Activated T-cell treated with anti-CD3 and anti-CD28 coated beads for 4 hours (primary cell): ENCODE data around the gene TLCD3A.
"Not testable (repeated sequence)": the region's sequence is repeated elsewhere in the genome, so short reads cannot be mapped to it uniquely, and the experiment has no call there.

Experiments used
- DNase-seq: peaks from one replicate; pipeline ENCODE4 v3.0.0-alpha.2; 2020

Gene TLCD3A

DNA sequence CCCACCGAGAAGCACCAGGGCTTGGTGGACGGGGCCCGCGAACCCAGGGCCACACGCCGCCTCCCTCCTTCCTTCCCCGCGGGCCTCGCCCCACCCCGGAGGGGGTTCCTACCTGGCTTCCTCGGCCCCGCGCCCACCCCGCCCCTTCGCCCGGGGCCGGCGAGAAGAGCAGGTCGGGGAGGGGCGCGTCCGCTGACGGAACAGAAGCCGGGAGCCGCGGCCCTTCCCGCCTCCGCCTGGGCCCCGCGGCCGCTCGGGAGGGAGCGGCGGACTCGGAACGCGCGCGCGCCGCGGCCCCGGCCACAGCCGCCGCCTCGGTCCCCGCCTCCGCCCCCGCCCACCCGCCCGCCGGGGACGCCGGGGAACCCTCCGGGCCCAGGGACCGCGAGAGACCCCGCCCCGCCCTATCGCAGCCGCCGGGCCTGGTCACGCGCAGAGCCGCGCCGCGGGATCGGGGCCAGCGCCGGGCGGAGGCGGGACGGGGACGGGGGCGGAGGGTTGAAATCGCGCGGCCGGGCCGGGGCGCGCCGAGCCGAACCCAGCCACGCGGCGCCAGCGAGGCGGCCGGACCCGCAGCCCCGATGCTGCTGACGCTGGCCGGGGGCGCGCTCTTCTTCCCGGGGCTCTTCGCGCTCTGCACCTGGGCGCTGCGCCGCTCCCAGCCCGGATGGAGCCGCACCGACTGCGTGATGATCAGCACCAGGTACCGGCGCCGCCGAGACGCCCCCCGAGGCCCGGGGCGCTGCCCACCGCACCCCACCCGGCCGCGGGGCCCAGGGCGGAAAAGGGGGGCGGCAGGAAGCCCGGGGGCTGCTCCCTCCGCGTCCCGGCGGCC is at the start of gene TLCD3A:
TSS of gene TLCD3A (plus strand) at position 530 of the 835 bp plus-strand sequence. CDS start at position 582, 52 bp downstream.
- DNase-seq, result peak; percentile 19

DNA sequence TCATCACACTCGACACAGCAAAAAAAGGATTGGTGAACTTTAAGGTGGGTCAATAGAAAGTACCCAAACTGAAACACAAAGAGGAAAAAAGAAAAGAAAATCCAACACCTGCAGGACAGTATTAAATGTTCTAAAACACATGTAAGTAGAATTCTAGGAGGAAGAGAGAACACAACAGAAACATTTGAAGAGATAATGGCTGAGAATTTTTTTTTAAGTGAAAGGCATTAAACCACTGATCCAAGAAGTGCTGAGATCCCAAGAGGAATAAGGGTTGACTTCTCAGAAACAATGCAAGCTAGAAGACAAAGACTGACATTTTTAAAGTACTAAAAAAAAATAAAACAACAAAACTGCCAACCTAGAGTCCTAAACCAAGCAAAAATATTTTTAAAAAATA is 49.4 kb upstream of the TLCD3A start:
- DNase-seq, result no peak

DNA sequence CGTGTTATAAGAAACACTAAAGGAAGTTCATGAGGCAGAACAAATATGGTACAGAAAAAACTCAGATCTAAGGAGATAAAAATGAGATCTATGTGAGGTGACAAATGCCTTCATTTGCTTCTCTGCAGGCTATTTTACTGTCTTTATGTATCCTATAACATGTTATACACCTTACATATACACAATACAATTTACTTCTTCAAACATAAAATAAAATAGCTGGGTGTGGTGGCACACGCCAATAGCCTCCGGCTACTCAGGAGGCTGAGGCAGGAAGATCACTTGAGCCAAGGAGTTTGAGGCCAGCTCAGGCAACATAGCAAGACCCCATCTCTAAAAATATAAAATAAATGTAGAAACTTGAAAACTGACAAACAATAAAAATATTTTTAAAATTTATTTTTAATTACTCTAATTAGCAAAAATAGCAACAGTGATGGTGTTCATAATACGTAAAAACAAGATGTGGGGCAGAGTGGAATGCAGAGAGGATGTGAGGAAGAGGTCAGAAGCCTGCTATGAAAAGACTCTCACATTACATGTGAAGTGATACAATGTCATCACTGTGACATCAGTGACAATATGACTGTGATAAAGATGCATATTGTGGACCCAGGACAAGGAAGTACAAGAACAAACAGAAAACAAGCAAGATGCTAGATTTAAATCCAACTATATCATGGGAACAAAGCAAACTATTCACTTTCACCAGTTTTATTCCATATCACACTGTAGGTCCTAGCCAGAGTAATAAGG is 48.7 kb upstream of the TLCD3A start:
- no peak for DNase-seq

DNA sequence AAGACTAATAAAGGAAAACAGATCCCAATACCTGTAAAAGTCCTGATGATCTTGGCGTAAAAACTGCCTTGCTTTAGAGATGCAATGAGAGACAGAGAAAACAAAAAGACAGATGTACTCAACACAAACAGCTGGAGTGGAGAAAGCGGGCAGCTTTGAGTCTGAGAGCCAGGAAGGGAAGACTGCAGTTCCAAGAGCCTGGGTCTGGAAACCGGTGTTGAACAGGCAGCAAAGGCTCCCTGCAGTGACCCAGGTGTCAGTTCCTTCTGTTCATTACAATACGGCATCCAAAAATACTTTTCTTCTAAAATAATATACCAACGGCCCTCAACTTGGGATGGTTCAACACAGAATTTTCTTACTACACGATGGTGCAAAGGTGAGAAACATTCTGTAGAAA is 47.4 kb upstream of the TLCD3A start:
- DNase-seq, result no peak

DNA sequence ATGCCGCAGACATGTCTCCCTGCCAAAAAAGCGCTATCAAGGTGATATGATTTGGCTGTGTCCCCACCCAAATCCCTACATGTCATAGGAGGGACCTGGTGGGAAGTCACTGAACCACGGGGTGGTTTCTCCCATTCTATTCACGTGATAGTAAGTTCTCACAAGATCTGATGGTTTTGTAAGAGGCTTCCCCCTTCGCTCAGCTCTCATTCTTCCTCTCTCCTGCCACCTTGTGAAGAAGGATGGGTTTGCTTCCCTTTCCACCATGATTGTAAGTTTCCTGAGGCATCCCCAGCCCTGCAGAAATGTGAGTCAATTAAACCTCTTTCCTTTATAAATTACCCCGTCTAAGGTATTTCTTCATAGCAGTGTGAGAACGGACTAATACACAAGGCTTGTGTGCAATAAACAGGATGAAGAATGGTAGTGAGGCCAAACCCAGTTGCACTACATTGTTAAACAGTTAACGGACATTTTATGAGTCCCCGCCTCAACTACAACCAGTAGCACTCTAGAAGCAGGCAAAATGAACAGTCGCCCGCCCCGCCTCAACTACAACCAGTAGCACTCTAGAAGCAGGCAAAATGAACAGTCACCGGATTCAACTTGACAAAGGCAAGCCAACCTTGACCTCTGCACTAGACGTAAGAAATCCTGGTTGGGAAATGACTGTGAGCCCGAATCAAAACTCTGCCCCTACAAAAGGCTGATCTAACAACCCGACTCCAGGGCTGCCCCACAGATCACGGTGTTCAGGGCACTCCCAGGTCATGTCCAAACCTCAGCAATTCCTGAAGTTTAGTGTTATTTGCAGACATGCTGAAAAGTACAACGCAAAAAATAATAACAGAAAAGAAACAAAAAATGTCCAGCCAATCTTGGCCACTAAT is 44.1 kb upstream of the TLCD3A start:
- DNase-seq, result no peak

DNA sequence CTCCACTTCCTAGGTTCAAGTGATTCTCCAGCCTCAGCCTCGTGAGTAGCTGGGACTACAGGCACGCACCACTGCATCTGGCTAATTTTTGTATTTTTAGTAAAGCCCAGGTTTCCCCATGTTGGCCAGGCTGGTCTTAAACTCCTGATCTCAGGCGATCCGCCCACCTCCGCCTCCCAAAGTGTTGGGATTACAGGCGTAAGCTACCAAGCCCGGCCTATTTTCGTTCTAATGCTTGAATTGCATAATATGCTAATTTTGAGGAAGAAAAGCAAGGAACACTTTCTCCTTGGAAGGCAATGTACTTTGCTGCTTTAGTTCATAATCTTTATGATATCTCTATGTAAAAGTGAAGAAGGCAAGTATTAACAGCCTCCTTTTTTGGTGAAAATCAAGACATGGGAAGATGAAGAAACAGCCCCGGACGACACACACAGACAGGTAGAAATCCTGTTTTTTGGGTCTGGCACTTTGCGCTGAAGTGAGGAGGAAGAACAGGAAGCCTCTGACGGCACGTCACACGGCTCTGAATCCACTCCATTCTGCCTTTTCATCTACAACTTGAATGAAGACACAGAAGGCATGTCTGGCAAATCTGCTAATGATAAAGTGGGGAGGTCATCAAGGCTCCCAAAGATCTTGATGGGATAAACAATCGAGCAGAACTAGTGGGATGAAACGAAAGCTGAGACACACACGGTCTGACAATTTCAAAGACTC is 42.7 kb upstream of the TLCD3A start:
- DNase-seq, result no peak

DNA sequence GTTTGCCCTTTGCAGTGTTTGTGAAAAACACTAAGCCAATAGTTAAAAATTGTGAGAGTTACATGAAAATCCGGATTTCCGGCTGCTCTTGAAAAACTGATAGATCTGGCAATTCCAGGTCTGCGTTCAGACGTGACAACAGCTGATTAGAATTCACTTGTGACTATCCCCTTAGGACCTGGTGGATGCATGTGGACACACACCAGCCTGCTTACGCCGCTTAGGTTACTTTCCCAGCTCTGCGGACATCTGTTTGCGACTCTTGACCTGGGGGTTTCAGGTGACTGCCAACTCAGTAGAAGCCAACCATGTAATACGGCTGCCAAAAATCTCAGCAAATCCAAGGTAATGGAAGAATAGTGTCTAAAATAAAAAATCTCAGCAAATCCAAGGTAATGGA is 42.0 kb upstream of the TLCD3A start:
- DNase-seq, result no peak

DNA sequence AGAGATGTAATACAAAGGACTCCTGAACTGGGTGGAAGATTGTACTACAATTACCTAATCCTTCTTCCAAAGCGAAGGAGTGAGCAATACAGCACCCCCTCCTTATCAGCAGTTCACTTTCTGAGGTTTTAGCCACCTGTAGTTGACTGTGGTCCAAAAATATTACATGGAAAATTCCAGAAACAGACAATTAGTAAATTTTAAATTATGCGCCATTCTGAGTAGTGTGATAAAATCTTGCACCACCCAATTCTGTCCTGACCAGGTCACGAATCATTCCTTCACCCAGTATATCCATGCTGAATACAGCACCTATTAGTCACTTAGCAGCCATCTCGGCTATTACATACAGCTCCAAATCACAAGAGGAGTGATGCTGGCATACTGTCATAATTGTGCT is 41.0 kb upstream of the TLCD3A start:
- DNase-seq, result no peak

DNA sequence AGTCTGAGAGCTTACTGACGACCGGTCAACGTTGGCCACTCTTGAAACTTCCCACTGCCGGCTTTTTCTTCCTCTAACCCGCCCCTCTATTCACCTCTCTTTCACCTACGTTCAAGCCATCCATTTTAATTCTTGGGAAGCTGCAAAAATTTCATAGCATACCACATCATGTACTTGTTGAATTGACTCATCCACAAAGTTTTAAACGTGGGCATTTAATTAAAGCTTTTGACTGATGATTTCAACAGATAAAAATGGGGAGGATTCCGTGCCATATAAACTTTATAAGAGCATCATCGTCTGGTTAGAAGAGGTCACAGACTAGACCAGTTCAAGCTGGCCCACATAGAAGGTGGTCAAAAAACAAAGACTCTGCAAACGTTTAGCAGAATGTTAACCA is 40.3 kb upstream of the TLCD3A start:
- no peak for DNase-seq

DNA sequence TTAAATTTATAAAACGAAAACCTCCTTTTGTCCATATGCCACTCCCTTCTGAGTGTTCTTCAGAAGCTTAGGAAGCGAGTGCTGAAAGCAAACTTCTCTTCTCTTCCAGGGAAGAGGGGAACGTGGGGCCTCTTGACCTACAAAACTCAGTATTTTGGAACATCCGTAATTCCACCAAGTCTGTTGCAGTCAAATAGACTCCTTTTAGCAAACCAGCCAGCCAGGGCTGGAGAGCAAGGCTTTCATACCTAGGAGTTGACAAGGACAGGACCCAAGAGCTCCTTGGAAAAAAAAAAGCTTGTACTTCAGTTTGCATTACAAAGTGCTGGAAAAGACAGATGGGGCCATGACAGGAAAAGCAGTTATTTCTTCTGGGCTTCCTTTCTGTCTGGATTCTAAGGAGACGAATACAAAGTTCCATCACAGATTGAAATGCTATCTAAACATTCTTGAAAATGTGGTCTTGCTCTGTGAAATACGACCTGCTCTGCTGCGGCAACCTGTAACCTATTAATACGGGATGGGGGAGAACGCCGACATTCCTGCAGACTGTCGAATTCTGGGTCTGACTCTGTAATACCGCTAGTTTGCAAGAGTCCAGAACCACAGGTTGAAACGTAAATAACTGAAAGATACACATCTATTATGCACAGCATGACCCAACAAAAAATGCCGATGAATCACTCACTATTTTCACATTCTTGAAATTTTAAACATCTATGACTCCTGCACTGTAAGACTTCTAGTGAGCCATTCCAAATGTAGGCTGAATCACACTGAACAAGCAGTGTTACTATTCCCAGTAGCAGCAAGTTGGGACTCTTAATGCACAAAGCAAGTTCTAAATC is 38.4 kb upstream of the TLCD3A start:
- no peak for DNase-seq

DNA sequence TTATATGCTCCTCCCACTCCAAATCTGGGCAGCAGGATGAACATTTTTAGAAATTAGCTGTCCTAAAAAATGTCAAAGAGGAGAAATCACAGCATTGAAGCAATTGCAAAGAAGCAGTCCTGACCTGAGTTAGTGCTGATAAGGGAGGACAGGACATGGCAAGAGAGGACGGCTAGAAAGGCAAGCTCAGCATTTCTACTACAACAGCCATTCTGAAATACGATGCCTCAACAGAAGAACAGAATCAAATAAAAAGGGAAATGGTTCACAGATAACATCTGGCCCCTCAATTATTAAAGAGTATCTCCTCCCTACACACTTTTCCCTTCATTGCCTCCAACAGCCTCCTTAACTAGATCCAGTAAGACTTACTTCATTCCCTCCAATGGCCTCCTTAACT is 36.0 kb upstream of the TLCD3A start:
- no peak for DNase-seq

DNA sequence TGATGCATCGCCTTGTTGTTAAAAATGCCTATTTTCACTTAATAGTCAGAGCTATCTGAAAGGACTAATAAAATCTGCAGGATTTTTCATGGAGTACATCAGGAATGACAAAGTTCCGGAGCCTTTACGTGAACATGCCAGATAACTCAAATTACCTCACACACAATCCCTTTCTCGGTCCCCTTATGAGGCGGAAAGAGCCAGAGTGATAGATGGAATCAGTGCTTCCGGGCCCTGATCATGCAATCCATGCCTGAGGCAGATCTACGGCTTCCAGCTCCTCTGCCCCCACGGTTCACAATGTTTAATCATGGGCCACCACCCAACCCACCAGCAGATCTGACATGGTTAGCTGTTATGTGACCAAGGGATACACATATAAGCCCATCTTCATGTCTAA is 34.7 kb upstream of the TLCD3A start:
- no peak for DNase-seq

DNA sequence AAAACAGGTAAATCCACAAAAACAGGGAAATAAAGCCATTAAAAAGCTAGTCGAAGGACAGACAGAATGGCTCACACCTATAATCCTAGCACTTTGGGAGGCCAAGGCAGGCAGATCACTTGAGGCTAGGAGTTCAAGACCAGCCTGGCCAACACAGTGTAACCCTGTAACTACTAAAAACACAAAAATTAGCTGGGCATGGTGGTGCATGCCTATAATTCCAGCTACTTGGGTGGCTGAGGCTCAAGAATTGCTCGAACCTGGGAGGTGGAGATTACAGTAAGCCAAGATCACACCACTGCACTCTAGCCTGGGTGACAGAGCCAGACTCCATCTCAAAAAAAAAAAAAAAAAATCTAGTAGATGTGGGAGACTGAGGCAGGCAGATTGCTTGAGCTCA is 34.3 kb upstream of the TLCD3A start:
- DNase-seq, result not testable (repeated sequence)

DNA sequence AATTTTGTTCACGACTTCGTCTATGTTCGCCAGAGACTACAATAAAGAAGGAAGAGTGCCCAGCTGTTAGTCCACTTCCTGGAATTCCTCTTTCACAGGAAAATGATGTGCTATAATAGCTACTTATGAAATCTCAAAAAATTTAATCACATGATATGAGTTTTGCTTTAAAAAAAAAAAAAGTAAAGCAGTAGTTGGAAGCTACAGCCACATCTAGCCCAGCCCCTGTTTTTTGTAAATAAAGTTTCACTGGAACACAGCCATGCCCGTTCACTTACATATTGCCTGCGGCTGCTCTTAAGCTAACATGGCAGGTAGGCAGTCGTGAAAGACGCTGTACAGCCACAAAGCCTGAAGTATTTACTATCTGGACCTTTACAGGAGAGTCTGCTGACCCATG is 33.1 kb upstream of the TLCD3A start:
- no peak for DNase-seq

DNA sequence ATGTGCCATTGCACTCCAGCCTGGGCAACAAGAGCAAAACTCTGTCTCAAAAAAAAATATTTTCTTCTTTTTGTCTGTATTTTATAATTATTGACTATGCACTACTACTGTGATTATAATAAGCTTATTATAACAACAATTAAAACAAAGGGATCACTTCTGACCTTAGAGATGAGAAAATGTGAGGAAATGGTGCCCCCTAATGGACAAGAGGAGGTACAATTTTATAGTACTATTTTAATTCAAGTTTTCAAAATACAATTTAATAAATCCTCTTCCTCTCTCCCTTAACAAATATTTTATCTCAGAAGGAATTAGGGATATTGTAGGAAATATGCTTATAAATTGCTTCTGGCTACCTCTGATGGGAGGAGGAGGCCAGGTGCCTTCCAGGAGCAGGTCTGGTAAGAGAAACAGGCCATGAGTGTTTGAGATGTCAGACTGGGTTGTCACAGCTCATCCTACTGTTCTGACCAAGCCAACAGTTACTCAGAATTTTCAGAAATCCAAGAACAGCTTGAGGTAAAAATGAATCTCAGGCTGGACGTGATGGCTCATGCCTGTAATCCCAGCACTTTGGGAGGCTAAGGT is 31.8 kb upstream of the TLCD3A start:
- DNase-seq, result no peak

DNA sequence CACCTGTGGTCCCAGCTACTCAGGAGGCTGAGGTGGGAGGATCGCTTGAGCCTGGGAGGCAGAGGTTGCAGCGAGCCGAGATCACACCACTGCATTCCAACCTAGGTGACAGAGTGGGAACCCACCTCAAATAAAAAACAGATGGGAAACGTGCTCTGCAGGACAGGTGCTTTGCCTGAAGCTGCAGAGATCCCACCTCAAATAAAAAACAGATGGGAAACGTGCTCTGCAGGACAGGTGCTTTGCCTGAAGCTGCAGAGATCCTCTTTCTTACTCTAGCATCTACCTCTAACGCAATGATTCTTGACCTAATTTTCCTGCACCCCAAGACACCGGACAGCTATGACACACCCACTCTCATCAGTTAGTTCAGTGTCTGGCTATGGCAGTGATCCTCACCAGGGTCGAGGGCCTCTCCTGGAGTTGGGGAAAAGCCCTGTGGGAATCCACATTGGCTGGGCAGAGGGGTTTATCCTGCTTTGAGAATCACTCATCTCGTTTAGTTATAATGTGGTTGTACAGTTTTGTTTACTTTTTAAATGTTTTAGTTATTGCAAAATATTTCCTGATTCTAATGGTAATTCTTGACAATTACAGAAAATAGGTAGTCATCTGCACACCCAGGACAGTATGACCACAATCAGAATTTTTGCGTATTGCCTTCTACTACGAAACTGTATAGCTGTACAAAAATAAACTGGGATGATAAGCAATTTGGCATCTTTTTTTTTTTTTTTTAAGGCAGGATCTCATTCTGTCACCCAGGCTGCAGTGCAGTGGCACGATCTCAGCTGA is 29.1 kb upstream of the TLCD3A start:
- no peak for DNase-seq

DNA sequence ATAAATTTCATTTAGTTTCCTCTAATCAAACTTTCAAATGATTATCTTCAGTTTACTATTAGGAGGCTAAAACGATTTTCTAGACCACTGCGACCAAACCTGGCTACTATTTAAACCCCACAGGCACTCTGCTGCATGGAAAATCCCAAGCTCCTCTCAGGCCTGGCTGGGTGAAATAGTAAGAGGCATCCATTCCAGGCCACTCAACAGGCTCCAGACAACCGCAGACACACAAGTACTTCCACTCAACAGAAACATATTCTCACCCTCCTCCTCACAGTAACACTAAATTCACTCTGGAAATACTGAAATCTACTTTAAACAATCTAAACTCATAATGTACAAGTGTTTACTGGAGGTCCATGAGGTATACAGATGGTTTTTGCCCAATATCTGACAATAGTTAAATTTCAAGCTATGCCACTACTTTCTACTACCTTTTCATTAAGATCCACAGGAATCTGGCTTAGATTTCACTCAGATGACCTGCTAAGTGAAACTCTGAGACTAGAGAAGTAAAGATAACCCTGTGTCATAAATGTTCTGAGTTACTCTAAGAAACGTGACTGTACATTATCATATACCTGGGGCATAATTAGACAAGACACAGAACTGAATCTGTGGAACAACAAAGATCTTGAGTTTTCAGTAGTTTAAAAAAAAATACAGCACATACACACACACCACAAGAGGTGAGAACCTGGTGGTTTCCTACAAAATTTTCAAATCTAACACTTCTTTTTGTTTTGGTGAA is 28.1 kb upstream of the TLCD3A start:
- DNase-seq, result no peak

DNA sequence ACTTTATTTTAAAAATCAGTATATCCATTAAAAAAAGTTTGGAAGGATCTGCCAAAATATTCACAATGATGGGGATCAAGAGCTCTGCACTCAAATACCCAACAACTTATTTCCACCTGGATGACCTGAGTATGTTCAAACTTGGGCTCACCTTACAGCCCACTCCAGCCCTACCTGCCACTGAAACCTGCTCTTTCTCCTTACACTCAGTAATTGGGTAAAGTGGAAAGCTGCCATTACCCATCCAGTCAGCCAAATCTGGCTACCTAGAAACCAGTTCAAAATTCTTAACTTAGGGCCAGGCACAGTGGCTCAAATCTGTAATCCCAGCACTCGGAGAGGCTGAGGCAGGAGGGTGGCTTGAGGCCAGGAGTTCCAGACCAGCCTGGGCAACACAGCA is 27.4 kb upstream of the TLCD3A start:
- no peak for DNase-seq

DNA sequence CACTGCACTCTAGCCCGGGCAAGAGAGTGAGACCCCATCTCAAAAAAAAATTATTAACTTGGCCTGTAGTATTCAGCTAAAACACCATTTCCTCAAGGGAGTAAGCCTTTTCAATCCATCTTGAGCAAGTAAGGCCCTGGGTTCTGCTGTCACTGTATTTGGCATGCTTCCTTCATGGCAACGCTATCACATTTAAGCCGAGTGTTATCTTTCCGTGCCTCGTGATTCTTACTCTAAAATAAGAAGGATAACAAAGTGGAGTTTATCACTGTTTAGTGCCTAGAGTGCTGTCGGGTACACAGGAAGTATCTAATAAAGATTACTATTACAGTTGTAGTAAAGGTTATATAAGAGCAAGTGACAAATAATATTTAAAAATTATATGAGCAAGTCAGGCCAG is 26.5 kb upstream of the TLCD3A start:
- DNase-seq, result no peak

DNA sequence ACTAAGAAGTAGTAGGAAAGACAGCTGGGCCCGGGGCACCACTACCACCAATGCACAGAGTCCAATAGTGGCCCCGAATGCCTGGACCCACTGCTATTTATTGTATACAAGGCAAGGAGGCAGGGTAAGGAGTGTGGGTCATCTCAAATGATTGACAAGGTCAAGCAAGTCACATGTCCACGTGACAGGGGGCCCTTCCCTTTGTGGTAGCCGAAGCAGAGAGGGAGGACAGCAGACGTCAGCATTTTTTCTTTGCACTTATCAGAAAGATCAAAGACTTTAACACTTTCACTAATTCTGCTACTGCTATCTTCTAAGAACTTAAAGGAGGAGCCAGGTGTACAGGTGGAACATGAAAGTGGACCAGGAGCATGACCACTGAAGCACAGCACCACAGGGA is 24.3 kb upstream of the TLCD3A start:
- no peak for DNase-seq
